ENCODE results near the gene ASIP. TPM values are rescaled to one million over a fixed set of nuclear protein-coding genes. Genes with fewer than 3 reads are reported as not detected.
A peak's percentile ranks its signal among the peaks of the same experiment; 100 is the strongest.
"Not testable (repeated sequence)": the region's sequence is repeated elsewhere in the genome, so short reads cannot be mapped to it uniquely, and the experiment has no call there.

Gene ASIP
- total RNA-seq, 1 donor from 2014 or later, result not detected

GRCh38 chr20:34282041-34282440 is 40.8 kb downstream of the ASIP start:
- DNase-seq, result no peak
- Histone ChIP-seq H3K4me1 (no peaks in the 10 kb centered on the region), H3K9me3 (no peaks in the 10 kb centered on the region), H3K27ac (no peak overlapping the region), H3K27me3 (no peaks in the 10 kb centered on the region), H3K4me3 (no peak overlapping the region), H3K36me3 (peaks cover 39% of the 10 kb centered on the region)
- TF ChIP-seq, protein P1, sequence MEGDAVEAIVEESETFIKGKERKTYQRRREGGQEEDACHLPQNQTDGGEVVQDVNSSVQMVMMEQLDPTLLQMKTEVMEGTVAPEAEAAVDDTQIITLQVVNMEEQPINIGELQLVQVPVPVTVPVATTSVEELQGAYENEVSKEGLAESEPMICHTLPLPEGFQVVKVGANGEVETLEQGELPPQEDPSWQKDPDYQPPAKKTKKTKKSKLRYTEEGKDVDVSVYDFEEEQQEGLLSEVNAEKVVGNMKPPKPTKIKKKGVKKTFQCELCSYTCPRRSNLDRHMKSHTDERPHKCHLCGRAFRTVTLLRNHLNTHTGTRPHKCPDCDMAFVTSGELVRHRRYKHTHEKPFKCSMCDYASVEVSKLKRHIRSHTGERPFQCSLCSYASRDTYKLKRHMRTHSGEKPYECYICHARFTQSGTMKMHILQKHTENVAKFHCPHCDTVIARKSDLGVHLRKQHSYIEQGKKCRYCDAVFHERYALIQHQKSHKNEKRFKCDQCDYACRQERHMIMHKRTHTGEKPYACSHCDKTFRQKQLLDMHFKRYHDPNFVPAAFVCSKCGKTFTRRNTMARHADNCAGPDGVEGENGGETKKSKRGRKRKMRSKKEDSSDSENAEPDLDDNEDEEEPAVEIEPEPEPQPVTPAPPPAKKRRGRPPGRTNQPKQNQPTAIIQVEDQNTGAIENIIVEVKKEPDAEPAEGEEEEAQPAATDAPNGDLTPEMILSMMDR (IDR thresholded peaks at IDR 0.05), result no peak
- intact Hi-C loops (cut with DNase I), result no loop called here
- ATAC-seq, result peak; percentile 35

DNA sequence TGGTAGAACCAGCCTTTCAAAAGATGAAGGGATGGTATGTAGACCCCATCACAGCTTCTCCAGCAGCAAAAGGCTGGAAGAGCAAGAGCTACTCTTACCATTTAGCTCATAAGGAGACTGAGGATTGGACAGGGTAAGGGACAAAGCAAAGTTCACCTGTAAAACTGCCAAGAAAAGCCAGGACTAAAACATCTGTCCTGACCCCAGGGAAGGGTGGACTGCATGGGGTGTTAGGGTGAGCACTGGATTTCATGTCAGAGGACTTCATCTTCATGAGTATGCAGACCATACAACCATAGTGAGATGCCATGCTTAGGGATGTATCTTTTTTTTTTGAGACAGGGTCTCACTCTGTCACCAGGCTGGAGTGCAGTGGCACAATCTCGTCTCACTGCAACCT is 42.6 kb downstream of the ASIP start:
- intact Hi-C loops (cut with DNase I), result no loop called here
- Histone ChIP-seq H3K4me3 (no peak overlapping the region), H3K9me3 (no peaks in the 10 kb centered on the region), H3K36me3 (peaks cover 49% of the 10 kb centered on the region), H3K4me1 (no peaks in the 10 kb centered on the region), H3K27ac (no peak overlapping the region), H3K27me3 (no peaks in the 10 kb centered on the region)
- ATAC-seq (no peak), DNase-seq (no peak)
- TF ChIP-seq, protein P1 (IDR thresholded peaks at IDR 0.05), result no peak

DNA sequence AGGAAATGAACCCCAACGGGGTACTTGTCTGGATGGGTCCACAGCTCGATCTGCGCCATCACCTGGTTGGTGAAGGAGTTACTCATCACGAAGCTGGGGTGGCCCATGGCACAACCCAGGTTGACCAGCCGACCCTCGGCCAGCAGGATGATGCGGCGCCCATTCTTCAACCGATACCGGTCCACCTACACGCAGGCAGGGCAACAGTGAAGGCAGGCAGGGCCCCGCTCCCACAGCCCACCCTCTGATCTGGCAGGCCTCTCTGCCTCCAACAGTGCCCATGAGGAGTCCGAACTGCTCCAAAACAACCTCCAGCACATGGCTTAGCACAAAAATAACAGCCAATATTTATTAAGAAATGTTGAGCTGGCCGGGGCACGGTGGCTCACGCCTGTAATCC is 44.2 kb downstream of the ASIP start:
- Histone ChIP-seq H3K27ac (no peak overlapping the region), H3K9me3 (no peaks in the 10 kb centered on the region), H3K27me3 (no peaks in the 10 kb centered on the region), H3K4me3 (no peak overlapping the region), H3K4me1 (no peaks in the 10 kb centered on the region), H3K36me3 (peaks cover 54% of the 10 kb centered on the region)
- DNase-seq (no peak), ATAC-seq (no peak)
- TF ChIP-seq, protein P1 (IDR thresholded peaks at IDR 0.05), result no peak
- intact Hi-C loops (cut with DNase I), result no loop called here

DNA sequence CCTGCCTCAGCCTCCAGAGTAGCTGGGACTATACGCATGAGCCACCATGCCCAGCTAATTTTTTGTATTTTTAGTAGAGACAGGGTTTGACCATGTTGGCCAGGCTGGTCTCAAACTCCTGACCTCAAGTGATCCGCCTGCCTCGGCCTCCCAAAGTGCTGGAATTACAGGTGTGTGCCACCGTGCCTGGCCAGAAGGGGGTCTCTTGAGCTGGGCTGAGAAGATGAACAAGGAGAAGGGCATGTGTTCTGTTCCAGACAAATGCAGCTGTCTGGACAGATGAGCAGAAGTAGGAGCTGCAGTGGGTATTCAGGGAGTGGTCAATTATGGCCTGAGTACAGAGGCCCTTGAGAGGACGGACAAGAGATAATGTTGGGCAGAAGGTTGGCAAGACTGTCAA is 46.3 kb downstream of the ASIP start:
- intact Hi-C loops (cut with DNase I); H3K27ac ChIP-seq; H3K9me3 ChIP-seq; H3K4me3 ChIP-seq; DNase-seq; ATAC-seq; H3K27me3 ChIP-seq; H3K4me1 ChIP-seq: not testable (repeated sequence)
- H3K36me3 ChIP-seq, result peaks cover 62% of the 10 kb centered on the region

- no peaks in the 10 kb centered on the region for H3K9me3 ChIP-seq
- no peak overlapping the region for H3K27ac ChIP-seq
- DNase-seq (no peak), ATAC-seq (no peak)
- no peaks in the 10 kb centered on the region for H3K27me3 ChIP-seq
- TF ChIP-seq, protein P1 (IDR thresholded peaks at IDR 0.05), result no peak
- no peak overlapping the region for H3K4me3 ChIP-seq
- intact Hi-C loops (cut with DNase I), result no loop called here
- no peaks in the 10 kb centered on the region for H3K4me1 ChIP-seq
- peaks cover 61% of the 10 kb centered on the region for H3K36me3 ChIP-seq
These were observed 49.2 kb downstream of the ASIP start for GRCh38 chr20:34290471-34290870.

DNA sequence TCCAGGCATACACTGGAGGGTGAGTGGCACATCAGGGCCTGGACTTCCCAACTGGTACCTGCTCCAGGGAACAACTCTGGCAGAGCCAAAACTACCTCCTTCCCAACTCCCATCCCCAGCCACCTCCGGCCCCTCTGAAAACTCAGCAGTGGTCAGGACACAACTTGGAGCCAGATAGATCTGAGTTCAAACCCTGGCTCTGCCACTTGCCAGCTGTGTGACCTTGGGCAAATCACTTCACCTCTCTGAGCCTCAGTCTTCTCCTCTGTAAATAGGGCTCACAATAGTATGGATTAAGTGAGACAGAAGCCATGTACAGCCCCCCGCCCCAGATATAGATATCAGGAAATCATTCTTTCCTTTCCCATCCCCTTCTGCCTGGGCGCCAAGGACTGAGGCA is 51.3 kb downstream of the ASIP start:
- Histone ChIP-seq H3K27me3 (no peaks in the 10 kb centered on the region), H3K4me3 (no peak overlapping the region), H3K9me3 (no peaks in the 10 kb centered on the region), H3K27ac (no peak overlapping the region), H3K4me1 (no peaks in the 10 kb centered on the region), H3K36me3 (peaks cover 56% of the 10 kb centered on the region)
- TF ChIP-seq, protein P1 (IDR thresholded peaks at IDR 0.05), result no peak
- ATAC-seq (no peak), DNase-seq (no peak)
- intact Hi-C loops (cut with DNase I), result no loop called here
